Naive thymus-derived CD4-positive, alpha-beta T cell (primary cell): ENCODE results near the gene SLC35E2B. TPM values are rescaled to one million over a fixed set of nuclear protein-coding genes. Genes with fewer than 3 reads are reported as not detected.

Experiments used
- ATAC-seq: fragments of 150-1000 bp; cut with Tn5 transposase; 2 replicates; pipeline ENCODE4 v1.10.0; 2021; ENCODE audit warnings: mild to moderate bottlenecking, moderate library complexity
- CTCF ChIA-PET: fragments of 350-600 bp; sonication (Branson Sonifier 250); formaldehyde crosslinking; loops from one replicate; lab custom pipeline; 2021; ENCODE audit warnings: antibody characterized with exemption; lab: Charles Lee
- POLR2A ChIA-PET: fragments of 350-600 bp; sonication (Branson Sonifier 250); formaldehyde crosslinking; loops from one replicate; lab custom pipeline; 2021; ENCODE audit warnings: antibody characterized with exemption, inconsistent platforms; lab: Charles Lee
- DNase-seq, 9 donors: peaks; one replicate each; pipeline versions ENCODE4 v3.0.0 to v3.0.0-alpha.2; 2020 to 2022; ENCODE audit warnings: mixed read lengths in 1 of 9
- H3K27ac ChIP-seq: one replicate; pipeline ENCODE4 v1.7.0; 2013; ENCODE audit warnings: mild to moderate bottlenecking, low read depth, low read length, moderate library complexity
- H3K27me3 ChIP-seq, 2 donors: one replicate each; pipeline ENCODE4 v1.7.0; 2013; ENCODE audit warnings: low read length in 2 of 2, mild to moderate bottlenecking in 2 of 2, moderate library complexity in 2 of 2; ENCODE audit not compliant: control insufficient read depth in 2 of 2, insufficient read depth in 2 of 2
- H3K36me3 ChIP-seq, 3 experiments: 1 replicate in 2 of 3; 2 replicates in 1 of 3; pipeline ENCODE4 v1.7.0; 2013; ENCODE audit warnings: low read length in 3 of 3, mild to moderate bottlenecking in 3 of 3, moderate library complexity in 1 of 3; ENCODE audit not compliant: insufficient read depth in 3 of 3, control insufficient read depth in 2 of 3
- H3K4me1 ChIP-seq, 2 donors: one replicate each; pipeline ENCODE4 v1.7.0; 2013; ENCODE audit warnings: low read length in 2 of 2, mild to moderate bottlenecking in 2 of 2, moderate library complexity in 1 of 2; ENCODE audit not compliant: control insufficient read depth in 2 of 2, insufficient read depth in 2 of 2
- H3K4me3 ChIP-seq: 2 replicates; pipeline ENCODE4 v1.7.0; 2013; ENCODE audit warnings: mild to moderate bottlenecking, low read length
- H3K9me3 ChIP-seq, 3 experiments: 1 replicate in 2 of 3; 2 replicates in 1 of 3; pipeline ENCODE4 v1.7.0; 2013; ENCODE audit warnings: low read length in 3 of 3; ENCODE audit not compliant: control insufficient read depth in 2 of 3
- H3K27ac Mint-ChIP-seq, 9 donors: one replicate each; pipeline ENCODE4 v1.8.0; 2020 to 2022; ENCODE audit warnings: mixed read lengths in 9 of 9, mild to moderate bottlenecking in 8 of 9, moderate library complexity in 5 of 9, inconsistent platforms in 2 of 9
- H3K27me3 Mint-ChIP-seq, 5 donors: one replicate each; pipeline ENCODE4 v1.8.0; 2021 to 2022; ENCODE audit warnings: mixed read lengths in 5 of 5, mild to moderate bottlenecking in 1 of 5
- H3K36me3 Mint-ChIP-seq, 5 donors: one replicate each; pipeline ENCODE4 v1.8.0; 2020 to 2022; ENCODE audit warnings: mixed read lengths in 5 of 5, mild to moderate bottlenecking in 3 of 5, inconsistent platforms in 1 of 5
- H3K4me1 Mint-ChIP-seq, 7 donors: one replicate each; pipeline ENCODE4 v1.8.0; 2020 to 2022; ENCODE audit warnings: mixed read lengths in 7 of 7, mild to moderate bottlenecking in 3 of 7, inconsistent platforms in 1 of 7
- H3K4me3 Mint-ChIP-seq, 10 donors: one replicate each; pipeline ENCODE4 v1.8.0; 2020 to 2022; ENCODE audit warnings: mild to moderate bottlenecking in 10 of 10, mixed read lengths in 10 of 10, moderate library complexity in 6 of 10, inconsistent platforms in 2 of 10
- H3K9me3 Mint-ChIP-seq, 11 donors: one replicate each; pipeline ENCODE4 v1.8.0; 2020 to 2022; ENCODE audit warnings: mixed read lengths in 11 of 11, mild to moderate bottlenecking in 4 of 11, inconsistent platforms in 1 of 11, moderate library complexity in 1 of 11
- intact Hi-C, 2 donors: fragments of 100-400 bp; cut with micrococcal nuclease; formaldehyde crosslinking; loops; one replicate each; pipeline ENCODE4 v1.15.1; 2023
- polyA plus RNA-seq, 2 donors: library from polyadenylated mRNA; unstranded; fragments of 300-500 nt; fragmentation: Illumina TruSeq; gene quantifications; one replicate each; pipeline ENCODE4 v1.2.3, GENCODE V29; 2021
- total RNA-seq, 6 experiments: library from RNA in 5 of 6; stranded (reverse) in 5 of 6; gene quantifications; 1 replicate in 5 of 6; 2 replicates in 1 of 6; pipeline ENCODE4 v1.2.3 and lab custom pipeline; 2021 to 2026

Gene SLC35E2B
- total and polyA plus RNA-seq, 7 experiments from 2014 or later = 45.4 to 138 (median 72.1) TPM

DNA sequence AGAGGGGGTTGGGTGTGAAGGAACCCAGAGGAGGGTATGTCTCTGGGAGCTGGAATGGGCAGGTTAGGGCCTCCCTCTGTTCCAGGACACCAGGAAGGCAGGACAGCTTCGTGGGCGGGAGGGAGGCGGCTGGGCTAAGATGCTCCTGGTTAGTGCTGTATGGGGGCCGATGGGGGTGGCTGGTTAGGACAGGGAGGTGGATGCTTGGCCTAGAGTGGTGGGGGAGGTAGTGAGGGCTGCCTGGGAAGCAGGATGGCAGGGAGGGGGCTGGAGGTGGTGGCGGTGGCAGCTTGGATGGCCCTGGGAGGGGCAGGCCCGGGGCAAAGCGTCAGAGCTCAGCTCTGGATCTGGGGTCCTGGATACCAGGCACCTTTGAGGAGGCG is 66.8 kb downstream of the SLC35E2B start:
- Mint-ChIP-seq H3K9me3 (peaks cover 0 to 4% (median 0%) of the 10 kb centered on the region in 11 donors), H3K4me3 (peak overlapping the region in 1 of 10 donors; percentile 16), H3K27me3 (peaks cover 0 to 3% (median 0%) of the 10 kb centered on the region in 5 donors), H3K36me3 (peaks cover 0 to 2% (median 0%) of the 10 kb centered on the region in 5 donors), H3K27ac (no peak overlapping the region), H3K4me1 (peaks cover 0 to 20% (median 4%) of the 10 kb centered on the region in 7 donors)
- no peak overlapping the region for H3K4me3 ChIP-seq
- H3K4me1 ChIP-seq = no peaks in the 10 kb centered on the region
- no peaks in the 10 kb centered on the region for H3K9me3 ChIP-seq
- CTCF ChIA-PET = no interaction called here
- POLR2A ChIA-PET = interaction anchor here (1.0 to 3.2 kb wide), 2 partner anchors 11 to 52 kb away, joined by 3 to 24 read pairs; partner anchors contain the start of gene MIB2
- no peaks in the 10 kb centered on the region for H3K27me3 ChIP-seq
- intact Hi-C loops = no loop called here
- DNase-seq = no peak
- ATAC-seq = no peak
- no peaks in the 10 kb centered on the region for H3K36me3 ChIP-seq
- H3K27ac ChIP-seq = no peak overlapping the region

DNA sequence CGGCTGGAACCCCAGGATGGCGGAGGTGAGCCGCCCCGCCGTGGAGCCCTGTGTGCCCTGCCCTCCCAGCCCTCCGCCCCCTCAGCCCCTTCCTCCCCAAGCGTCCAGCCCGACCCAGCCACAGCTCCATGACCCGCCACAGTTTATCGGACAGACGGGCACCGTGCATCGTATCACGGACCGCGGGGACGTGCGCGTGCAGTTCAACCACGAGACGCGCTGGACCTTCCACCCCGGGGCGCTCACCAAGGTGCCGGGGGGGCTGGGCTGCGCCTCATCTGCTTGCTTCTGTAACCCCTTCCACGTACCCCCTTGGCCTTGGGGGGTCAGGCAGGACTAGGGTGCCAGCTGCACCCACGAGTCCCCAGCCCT is 67.2 kb downstream of the SLC35E2B start:
- Histone ChIP-seq H3K4me1 (no peaks in the 10 kb centered on the region), H3K4me3 (no peak overlapping the region), H3K36me3 (no peaks in the 10 kb centered on the region), H3K9me3 (no peaks in the 10 kb centered on the region), H3K27ac (no peak overlapping the region), H3K27me3 (no peaks in the 10 kb centered on the region)
- ChIA-PET POLR2A (interaction anchor here (3.2 kb wide), 1 partner anchor 10 kb away, joined by 24 read pairs; the partner anchor contains the start of gene MIB2), CTCF (no interaction called here)
- no peak for DNase-seq
- Mint-ChIP-seq H3K4me1 (peaks cover 0 to 19% (median 3%) of the 10 kb centered on the region in 7 donors), H3K9me3 (peaks cover 0 to 4% (median 0%) of the 10 kb centered on the region in 11 donors), H3K27ac (no peak overlapping the region), H3K27me3 (peaks cover 0 to 2% (median 0%) of the 10 kb centered on the region in 5 donors), H3K36me3 (peaks cover 0 to 2% (median 0%) of the 10 kb centered on the region in 5 donors), H3K4me3 (no peak overlapping the region)
- ATAC-seq = no peak
- intact Hi-C loops = no loop called here

DNA sequence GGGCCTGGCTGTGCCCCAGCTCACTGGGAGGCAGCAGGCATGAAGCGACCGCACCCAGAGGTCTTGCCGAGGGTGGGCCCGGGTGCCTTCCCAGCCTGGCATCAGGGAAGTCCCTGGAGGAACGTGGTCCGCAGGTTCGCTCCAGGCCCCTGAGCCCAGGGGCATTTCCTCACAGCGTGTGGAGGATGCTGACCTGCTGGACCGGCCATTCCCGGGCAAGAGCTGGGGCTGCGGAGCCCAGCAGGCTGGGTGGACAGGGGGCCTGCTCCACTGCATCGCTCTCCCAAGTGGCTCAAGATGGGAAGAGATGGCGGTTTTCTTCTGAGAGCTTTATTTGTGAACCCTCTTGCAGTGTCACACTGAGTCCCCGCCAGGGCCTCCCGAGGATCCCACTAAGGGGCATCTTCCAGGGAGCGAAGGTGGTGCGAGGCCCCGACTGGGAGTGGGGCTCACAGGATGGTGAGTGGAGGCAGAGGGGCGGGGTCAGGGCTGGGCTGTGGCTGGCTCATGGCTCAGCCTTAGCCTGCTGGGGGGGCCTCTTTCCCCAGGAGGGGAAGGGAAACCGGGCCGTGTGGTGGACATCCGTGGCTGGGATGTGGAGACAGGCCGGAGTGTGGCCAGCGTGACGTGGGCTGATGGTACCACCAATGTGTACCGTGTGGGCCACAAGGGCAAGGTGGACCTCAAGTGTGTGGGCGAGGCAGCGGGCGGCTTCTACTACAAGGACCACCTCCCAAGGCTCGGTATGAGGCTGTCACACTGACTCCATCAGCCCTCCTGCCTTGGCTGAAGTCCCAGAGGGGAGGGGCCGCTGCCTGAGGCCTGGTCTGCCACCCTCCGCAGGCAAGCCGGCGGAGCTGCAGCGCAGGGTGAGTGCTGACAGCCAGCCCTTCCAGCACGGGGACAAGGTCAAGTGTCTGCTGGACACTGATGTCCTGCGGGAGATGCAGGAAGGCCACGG is 67.9 kb downstream of the SLC35E2B start:
- DNase-seq (no peak), ATAC-seq (no peak)
- no peaks in the 10 kb centered on the region for H3K9me3 ChIP-seq
- H3K4me1 Mint-ChIP-seq = peaks cover 0 to 15% (median 0%) of the 10 kb centered on the region in 7 donors
- H3K4me3 ChIP-seq = no peak overlapping the region
- peak overlapping the region in 1 of 9 donors; percentile 43 for H3K27ac Mint-ChIP-seq
- no peak overlapping the region for H3K4me3 Mint-ChIP-seq
- H3K27me3 ChIP-seq = no peaks in the 10 kb centered on the region
- intact Hi-C loops = no loop called here
- H3K36me3 ChIP-seq = no peaks in the 10 kb centered on the region
- H3K4me1 ChIP-seq = no peaks in the 10 kb centered on the region
- no peak overlapping the region for H3K27ac ChIP-seq
- CTCF ChIA-PET = no interaction called here
- POLR2A ChIA-PET = interaction anchor here (3.2 kb wide), 1 partner anchor 10 kb away, joined by 24 read pairs; the partner anchor contains the start of gene MIB2
- no peaks in the 10 kb centered on the region for H3K27me3 Mint-ChIP-seq
- no peaks in the 10 kb centered on the region for H3K36me3 Mint-ChIP-seq
- H3K9me3 Mint-ChIP-seq = no peaks in the 10 kb centered on the region

DNA sequence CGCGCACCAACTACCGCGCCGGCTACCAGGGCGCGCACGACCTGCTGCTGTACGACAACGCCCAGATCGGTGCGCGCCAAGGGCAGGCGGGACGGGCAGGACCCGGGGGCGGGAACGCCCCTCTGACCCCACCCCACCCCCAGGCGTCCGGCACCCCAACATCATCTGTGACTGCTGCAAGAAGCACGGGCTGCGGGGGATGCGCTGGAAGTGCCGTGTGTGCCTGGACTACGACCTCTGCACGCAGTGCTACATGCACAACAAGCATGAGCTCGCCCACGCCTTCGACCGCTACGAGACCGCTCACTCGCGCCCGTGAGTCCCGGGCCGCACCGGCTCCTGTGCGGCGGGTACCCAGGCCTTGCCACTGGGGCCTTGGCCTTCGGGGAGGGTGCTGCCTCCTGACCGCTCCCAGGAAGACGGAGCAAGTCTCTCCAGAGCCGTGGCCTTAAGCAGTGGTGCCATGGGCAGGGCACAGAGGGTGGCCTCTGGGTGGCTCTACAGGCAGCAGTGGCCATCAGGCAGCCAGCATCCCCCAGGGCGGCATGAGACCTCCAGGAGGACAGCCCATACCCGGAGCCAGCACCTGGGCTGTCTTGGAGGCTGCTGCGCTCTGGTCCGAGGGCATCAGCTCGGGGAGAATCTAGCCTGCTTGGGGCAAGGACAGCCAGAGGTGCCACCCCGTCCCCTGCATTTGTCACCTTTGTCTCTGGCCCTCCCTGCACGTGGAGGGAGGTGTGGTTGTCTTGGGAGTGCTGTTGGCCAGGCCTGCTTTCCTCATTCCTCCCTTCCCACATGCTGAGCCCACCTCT is 68.8 kb downstream of the SLC35E2B start:
- Histone ChIP-seq H3K4me3 (no peak overlapping the region), H3K27me3 (no peaks in the 10 kb centered on the region), H3K36me3 (no peaks in the 10 kb centered on the region), H3K27ac (no peak overlapping the region), H3K9me3 (no peaks in the 10 kb centered on the region), H3K4me1 (no peaks in the 10 kb centered on the region)
- H3K27me3 Mint-ChIP-seq = no peaks in the 10 kb centered on the region
- peaks cover 0 to 15% (median 0%) of the 10 kb centered on the region in 7 donors for H3K4me1 Mint-ChIP-seq
- ChIA-PET CTCF (no interaction called here), POLR2A (interaction anchor here (3.2 kb wide), 1 partner anchor 9 kb away, joined by 24 read pairs; the partner anchor contains the start of gene MIB2)
- no peak overlapping the region for H3K27ac Mint-ChIP-seq
- DNase-seq = no peak
- no peak for ATAC-seq
- intact Hi-C loops = no loop called here
- no peak overlapping the region for H3K4me3 Mint-ChIP-seq
- H3K36me3 Mint-ChIP-seq = no peaks in the 10 kb centered on the region
- no peaks in the 10 kb centered on the region for H3K9me3 Mint-ChIP-seq

DNA sequence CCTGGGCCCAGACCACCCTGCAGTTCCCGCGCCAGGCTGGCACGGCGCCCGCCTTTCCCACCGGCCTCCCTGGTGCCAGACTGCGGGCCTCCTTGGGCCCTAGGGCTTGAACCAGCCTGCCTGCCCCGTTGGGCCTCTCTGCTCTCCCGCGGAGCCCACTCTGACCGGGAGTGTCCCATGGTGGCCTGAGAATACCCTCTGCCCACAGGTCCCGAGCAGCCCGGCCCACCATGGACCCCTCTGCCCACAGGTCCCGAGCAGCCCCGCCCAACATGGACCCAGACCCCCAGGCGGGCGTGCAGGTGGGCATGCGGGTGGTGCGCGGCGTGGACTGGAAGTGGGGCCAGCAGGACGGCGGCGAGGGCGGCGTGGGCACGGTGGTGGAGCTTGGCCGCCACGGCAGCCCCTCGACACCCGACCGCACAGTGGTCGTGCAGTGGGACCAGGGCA is 69.4 kb downstream of the SLC35E2B start:
- Mint-ChIP-seq H3K27ac (no peak overlapping the region), H3K9me3 (no peaks in the 10 kb centered on the region)

DNA sequence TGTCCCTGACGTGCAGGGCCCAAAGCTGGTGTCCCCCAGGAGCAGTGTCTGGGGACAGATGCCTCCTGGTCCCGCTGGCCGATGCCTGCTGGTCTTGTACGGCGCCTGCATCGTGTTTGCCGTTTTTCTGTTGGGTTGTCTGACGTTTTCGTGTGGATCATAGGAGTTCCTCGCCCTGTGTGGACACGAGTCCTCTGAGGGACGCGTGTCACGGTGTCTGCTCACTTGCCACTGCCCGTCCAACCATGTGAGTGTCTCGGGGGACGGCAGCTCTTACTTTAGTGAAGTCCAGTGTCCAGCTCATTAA is 69.9 kb downstream of the SLC35E2B start:
- Histone ChIP-seq H3K36me3 (no peaks in the 10 kb centered on the region), H3K4me3 (no peak overlapping the region), H3K27me3 (no peaks in the 10 kb centered on the region), H3K27ac (no peak overlapping the region), H3K4me1 (no peaks in the 10 kb centered on the region), H3K9me3 (no peaks in the 10 kb centered on the region)
- ChIA-PET POLR2A (no interaction called here), CTCF (no interaction called here)
- no peak for DNase-seq
- no peak overlapping the region for H3K27ac Mint-ChIP-seq
- no peaks in the 10 kb centered on the region for H3K27me3 Mint-ChIP-seq
- peaks cover 0 to 15% (median under 1%) of the 10 kb centered on the region in 7 donors for H3K4me1 Mint-ChIP-seq
- peak overlapping the region in 1 of 10 donors; percentile 36 for H3K4me3 Mint-ChIP-seq
- intact Hi-C loops = no loop called here
- H3K36me3 Mint-ChIP-seq = no peaks in the 10 kb centered on the region
- ATAC-seq = no peak
- H3K9me3 Mint-ChIP-seq = no peaks in the 10 kb centered on the region

More for the DNA sequence above, 69.4 kb downstream of the SLC35E2B start:
- DNase-seq (peak in 1 of 9 donors; percentile 12), ATAC-seq (no peak)
- Histone ChIP-seq H3K4me3 (no peak overlapping the region), H3K36me3 (no peaks in the 10 kb centered on the region), H3K27me3 (no peaks in the 10 kb centered on the region), H3K9me3 (no peaks in the 10 kb centered on the region), H3K4me1 (no peaks in the 10 kb centered on the region), H3K27ac (no peak overlapping the region)
- Mint-ChIP-seq H3K36me3 (no peaks in the 10 kb centered on the region), H3K27me3 (no peaks in the 10 kb centered on the region), H3K4me3 (no peak overlapping the region), H3K4me1 (peaks cover 0 to 15% (median 0%) of the 10 kb centered on the region in 7 donors)
- intact Hi-C loops = no loop called here
- CTCF ChIA-PET = no interaction called here
- POLR2A ChIA-PET = no interaction called here
